Progenitor cell of endocrine pancreas (in vitro differentiated cells): Measurements from ENCODE around the gene PGS1. TPM values are rescaled to one million over a fixed set of nuclear protein-coding genes. Genes with fewer than 3 reads are reported as not detected.

ENCODE experiments used
- DNase-seq: peaks from one replicate; pipeline ENCODE4 v3.0.0; 2021; ENCODE audit warnings: low spot score; ENCODE audit not compliant: unreplicated experiment
- H3K27ac Mint-ChIP-seq: 2 replicates; pipeline ENCODE4 v1.8.0; 2021; ENCODE audit warnings: mild to moderate bottlenecking, moderate library complexity, mixed read lengths
- H3K27me3 Mint-ChIP-seq: 2 replicates; pipeline ENCODE4 v1.8.0; 2021; ENCODE audit warnings: mixed read lengths
- H3K36me3 Mint-ChIP-seq: 2 replicates; pipeline ENCODE4 v1.8.0; 2022; ENCODE audit warnings: mixed read lengths; ENCODE audit not compliant: insufficient read depth
- H3K4me1 Mint-ChIP-seq: 2 replicates; pipeline ENCODE4 v1.8.0; 2021; ENCODE audit warnings: low read depth, mixed read lengths
- H3K4me3 Mint-ChIP-seq: 2 replicates; pipeline ENCODE4 v1.8.0; 2021; ENCODE audit warnings: low read depth, mild to moderate bottlenecking, moderate library complexity, mixed read lengths
- H3K9me3 Mint-ChIP-seq: 2 replicates; pipeline ENCODE4 v1.8.0; 2021; ENCODE audit warnings: low read depth, mixed read lengths
- CTCF ChIP-seq: fragments of 200-600 bp; sonication (generic); IDR thresholded peaks from one replicate; pipeline ENCODE4 v1.5.0; 2021; ENCODE audit warnings: antibody characterized with exemption, mild to moderate bottlenecking; ENCODE audit not compliant: unreplicated experiment
- total RNA-seq: library from RNA; stranded (reverse); gene quantifications from 2 replicates; pipeline ENCODE4 v1.2.1, GENCODE V29; 2021

The PGS1 gene
- total RNA-seq, 1 donor from 2014 or later: 66.1 TPM

- DNase-seq: no peak
- Mint-ChIP-seq H3K27me3 (peaks cover 42% of the 10 kb centered on the region), H3K4me1 (peaks cover 4% of the 10 kb centered on the region), H3K9me3 (no peaks in the 10 kb centered on the region), H3K4me3 (no peak overlapping the region), H3K27ac (no peak overlapping the region), H3K36me3 (no peaks in the 10 kb centered on the region)
- TF ChIP-seq CTCF: no peak
Measured at GRCh38 chr17:78349891-78350642, 28.4 kb upstream of the PGS1 start.

GRCh38 chr17:78351449-78352006 is 26.9 kb upstream of the PGS1 start:
- no peak for TF ChIP-seq CTCF
- Mint-ChIP-seq H3K36me3 (peaks cover 1% of the 10 kb centered on the region), H3K27ac (no peak overlapping the region), H3K9me3 (no peaks in the 10 kb centered on the region), H3K4me1 (peaks cover 12% of the 10 kb centered on the region), H3K4me3 (no peak overlapping the region), H3K27me3 (peaks cover 44% of the 10 kb centered on the region)
- DNase-seq: no peak

GRCh38 chr17:78353834-78354233 is 24.6 kb upstream of the PGS1 start:
- H3K36me3 Mint-ChIP-seq: peaks cover 4% of the 10 kb centered on the region
- TF ChIP-seq CTCF: no peak
- peaks cover 16% of the 10 kb centered on the region for H3K4me1 Mint-ChIP-seq
- H3K9me3 Mint-ChIP-seq: no peaks in the 10 kb centered on the region
- H3K27ac Mint-ChIP-seq: no peak overlapping the region
- peaks cover 48% of the 10 kb centered on the region for H3K27me3 Mint-ChIP-seq
- no peak overlapping the region for H3K4me3 Mint-ChIP-seq
- no peak for DNase-seq

GRCh38 chr17:78355045-78355641 is 23.3 kb upstream of the PGS1 start:
- no peak for DNase-seq
- no peak for TF ChIP-seq CTCF
- peaks cover 16% of the 10 kb centered on the region for H3K4me1 Mint-ChIP-seq
- no peaks in the 10 kb centered on the region for H3K9me3 Mint-ChIP-seq
- H3K4me3 Mint-ChIP-seq: no peak overlapping the region
- peaks cover 4% of the 10 kb centered on the region for H3K36me3 Mint-ChIP-seq
- H3K27ac Mint-ChIP-seq: no peak overlapping the region
- H3K27me3 Mint-ChIP-seq: peaks cover 44% of the 10 kb centered on the region

GRCh38 chr17:78355701-78356100 is 22.7 kb upstream of the PGS1 start:
- no peak overlapping the region for H3K27ac Mint-ChIP-seq

More at GRCh38 chr17:78355701-78356100, 22.7 kb upstream of the PGS1 start:
- no peaks in the 10 kb centered on the region for H3K9me3 Mint-ChIP-seq
- no peak overlapping the region for H3K4me3 Mint-ChIP-seq
- DNase-seq: no peak
- H3K36me3 Mint-ChIP-seq: peaks cover 4% of the 10 kb centered on the region
- H3K4me1 Mint-ChIP-seq: peaks cover 16% of the 10 kb centered on the region
- TF ChIP-seq CTCF: no peak
- peaks cover 41% of the 10 kb centered on the region for H3K27me3 Mint-ChIP-seq
